Measurements from ENCODE around the gene KRT20. TPM values are rescaled to one million over a fixed set of nuclear protein-coding genes. Genes with fewer than 3 reads are reported as not detected.

The KRT20 gene
- total and polyA plus RNA-seq, 4 donors: 3.9 to 193 TPM; not detected in 2

Other genes with a start within 250 kb of the KRT20 start
- gene SMARCE1, start 237.4 kb downstream of the KRT20 start, total RNA-seq: 10 to 100 TPM; 80.8 to 84.4 TPM
- 10 to 100 TPM; 61.0 to 71.7 TPM for gene SMARCE1, start 237.4 kb downstream of the KRT20 start, polyA plus RNA-seq
- gene KRT222, start 220.1 kb downstream of the KRT20 start, total RNA-seq: 1 to 10 TPM; 1.9 to 4.5 TPM
- not detected for gene KRT222, start 220.1 kb downstream of the KRT20 start, polyA plus RNA-seq
- gene KRT24, start 181.5 kb downstream of the KRT20 start, total RNA-seq: not detected
- gene KRT24, start 181.5 kb downstream of the KRT20 start, polyA plus RNA-seq: under 1 TPM in 1 of 2 donors, not detected in 1; 0.25 TPM
- not detected for gene KRT25, start 129.9 kb downstream of the KRT20 start, total RNA-seq
- gene KRT25, start 129.9 kb downstream of the KRT20 start, polyA plus RNA-seq: not detected
- gene KRT26, start 113.0 kb downstream of the KRT20 start, total RNA-seq: not detected
- gene KRT26, start 113.0 kb downstream of the KRT20 start, polyA plus RNA-seq: not detected
- gene KRT27, start 102.7 kb downstream of the KRT20 start, total RNA-seq: not detected
- gene KRT27, start 102.7 kb downstream of the KRT20 start, polyA plus RNA-seq: not detected
- not detected for gene KRT28, start 85.3 kb downstream of the KRT20 start, total RNA-seq
- not detected for gene KRT28, start 85.3 kb downstream of the KRT20 start, polyA plus RNA-seq
- gene KRT10, start 62.6 kb downstream of the KRT20 start, total RNA-seq: 10 to 100 TPM; 35.3 to 39.3 TPM
- 10 to 100 TPM; 39.3 to 39.7 TPM for gene KRT10, start 62.6 kb downstream of the KRT20 start, polyA plus RNA-seq
- gene KRT12, start 18.0 kb downstream of the KRT20 start, total RNA-seq: not detected
- gene KRT12, start 18.0 kb downstream of the KRT20 start, polyA plus RNA-seq: 1 to 10 TPM in 1 of 2 donors, not detected in 1; 1.0 TPM
- under 1 TPM; 0.30 to 0.39 TPM for gene KRT23, start 52.4 kb upstream of the KRT20 start, total RNA-seq
- gene KRT23, start 52.4 kb upstream of the KRT20 start, polyA plus RNA-seq: under 1 TPM in 1 of 2 donors, not detected in 1; 0.50 TPM
- gene KRT39, start 81.7 kb upstream of the KRT20 start, total RNA-seq: not detected
- gene KRT39, start 81.7 kb upstream of the KRT20 start, polyA plus RNA-seq: not detected
- not detected for gene KRT40, start 99.1 kb upstream of the KRT20 start, total RNA-seq
- gene KRT40, start 99.1 kb upstream of the KRT20 start, polyA plus RNA-seq: not detected
- not detected for gene KRTAP3-3, start 108.9 kb upstream of the KRT20 start, total RNA-seq
- gene KRTAP3-3, start 108.9 kb upstream of the KRT20 start, polyA plus RNA-seq: not detected
- gene KRTAP3-2, start 114.7 kb upstream of the KRT20 start, total RNA-seq: not detected
- not detected for gene KRTAP3-2, start 114.7 kb upstream of the KRT20 start, polyA plus RNA-seq
- gene KRTAP3-1, start 123.9 kb upstream of the KRT20 start, total RNA-seq: not detected
- not detected for gene KRTAP3-1, start 123.9 kb upstream of the KRT20 start, polyA plus RNA-seq
- not detected for gene KRTAP1-5, start 142.0 kb upstream of the KRT20 start, total RNA-seq
- gene KRTAP1-5, start 142.0 kb upstream of the KRT20 start, polyA plus RNA-seq: not detected
- gene KRTAP1-4, start 145.0 kb upstream of the KRT20 start, total RNA-seq: not detected
- not detected for gene KRTAP1-4, start 145.0 kb upstream of the KRT20 start, polyA plus RNA-seq
- gene KRTAP1-3, start 149.6 kb upstream of the KRT20 start, total RNA-seq: not detected
- gene KRTAP1-3, start 149.6 kb upstream of the KRT20 start, polyA plus RNA-seq: not detected
- not detected for gene KRTAP1-1, start 156.2 kb upstream of the KRT20 start, total RNA-seq
- gene KRTAP1-1, start 156.2 kb upstream of the KRT20 start, polyA plus RNA-seq: not detected
- not detected for gene KRTAP2-1, start 162.1 kb upstream of the KRT20 start, total RNA-seq
- gene KRTAP2-1, start 162.1 kb upstream of the KRT20 start, polyA plus RNA-seq: not detected
- not detected for gene KRTAP2-2, start 170.0 kb upstream of the KRT20 start, total RNA-seq
- not detected for gene KRTAP2-2, start 170.0 kb upstream of the KRT20 start, polyA plus RNA-seq
- gene KRTAP2-3, start 174.9 kb upstream of the KRT20 start, total RNA-seq: not detected
- not detected for gene KRTAP2-3, start 174.9 kb upstream of the KRT20 start, polyA plus RNA-seq
- gene KRTAP2-4, start 180.6 kb upstream of the KRT20 start, total RNA-seq: not detected
- gene KRTAP2-4, start 180.6 kb upstream of the KRT20 start, polyA plus RNA-seq: not detected
- gene KRTAP4-7, start 198.9 kb upstream of the KRT20 start, total RNA-seq: not detected
- not detected for gene KRTAP4-7, start 198.9 kb upstream of the KRT20 start, polyA plus RNA-seq
- gene KRTAP4-8, start 212.9 kb upstream of the KRT20 start, total RNA-seq: not detected
- not detected for gene KRTAP4-8, start 212.9 kb upstream of the KRT20 start, polyA plus RNA-seq
- not detected for gene KRTAP4-16, start 217.0 kb upstream of the KRT20 start, total RNA-seq
- not detected for gene KRTAP4-16, start 217.0 kb upstream of the KRT20 start, polyA plus RNA-seq
- gene KRTAP4-9, start 220.1 kb upstream of the KRT20 start, total RNA-seq: not detected
- under 1 TPM in 1 of 2 donors, not detected in 1; 0.13 TPM for gene KRTAP4-9, start 220.1 kb upstream of the KRT20 start, polyA plus RNA-seq
- gene KRTAP4-11, start 233.1 kb upstream of the KRT20 start, total RNA-seq: not detected
- gene KRTAP4-11, start 233.1 kb upstream of the KRT20 start, polyA plus RNA-seq: not detected
- gene KRTAP4-12, start 238.9 kb upstream of the KRT20 start, total RNA-seq: not detected
- not detected for gene KRTAP4-12, start 238.9 kb upstream of the KRT20 start, polyA plus RNA-seq